Stimulated activated CD4-positive, alpha-beta T cell treated with anti-CD3 and anti-CD28 coated beads, TNF-alpha, amount 100 ng/mL, for 24 hours (primary cell): ENCODE results near the gene HAUS5.
A peak's percentile ranks its signal among the peaks of the same experiment; 100 is the strongest.

Experiments
- DNase-seq, 3 experiments: peaks; one replicate each; pipeline ENCODE4 v3.0.0-alpha.2; 2020; ENCODE audit warnings: low read depth in 3 of 3

The HAUS5 gene

DNA sequence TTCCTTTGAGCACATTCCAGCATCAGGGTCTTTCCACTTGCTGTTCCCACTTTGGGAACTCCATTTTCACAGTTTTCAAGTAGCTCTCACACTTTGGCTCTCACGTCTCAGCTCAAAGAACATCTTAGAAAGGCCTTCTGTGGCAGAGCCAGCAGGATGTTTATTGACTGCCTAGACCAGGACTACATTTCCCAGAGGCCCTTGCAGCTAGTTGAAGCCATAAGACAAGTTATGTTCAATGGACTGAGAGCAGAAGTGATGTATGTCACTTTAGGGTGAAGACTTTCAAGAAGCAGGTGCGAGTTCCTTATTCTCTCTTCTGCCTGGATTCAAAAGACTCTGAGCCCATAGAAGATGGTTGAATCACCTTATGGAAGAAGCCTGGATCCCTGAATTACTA, 4.3 kb upstream of the HAUS5 start:
- no peak for DNase-seq

DNA sequence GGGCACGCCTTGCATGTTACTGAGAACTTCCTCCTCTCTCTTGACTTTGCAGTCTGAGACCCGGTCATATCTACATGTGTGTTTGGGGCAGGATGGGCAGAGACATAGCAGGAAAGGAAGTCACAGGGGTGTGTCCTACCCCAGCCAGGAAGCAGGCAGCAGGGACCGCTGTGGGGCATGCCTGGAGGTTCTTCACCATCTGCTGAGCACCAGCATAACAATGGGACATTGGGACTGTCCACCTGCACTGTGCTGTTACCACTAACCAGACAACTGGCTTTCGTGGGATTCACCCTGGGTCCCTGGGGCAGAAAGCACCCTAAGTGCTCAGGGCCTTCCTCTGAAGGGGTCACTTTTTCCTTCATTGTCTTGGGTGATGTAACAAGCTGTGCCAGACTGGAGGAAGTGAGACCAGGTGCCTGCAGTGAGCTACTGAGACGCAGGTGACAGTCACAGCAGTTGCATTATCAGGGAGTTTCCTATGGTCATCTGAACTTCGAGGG, 2.6 kb upstream of the HAUS5 start:
- no peak for DNase-seq

DNA sequence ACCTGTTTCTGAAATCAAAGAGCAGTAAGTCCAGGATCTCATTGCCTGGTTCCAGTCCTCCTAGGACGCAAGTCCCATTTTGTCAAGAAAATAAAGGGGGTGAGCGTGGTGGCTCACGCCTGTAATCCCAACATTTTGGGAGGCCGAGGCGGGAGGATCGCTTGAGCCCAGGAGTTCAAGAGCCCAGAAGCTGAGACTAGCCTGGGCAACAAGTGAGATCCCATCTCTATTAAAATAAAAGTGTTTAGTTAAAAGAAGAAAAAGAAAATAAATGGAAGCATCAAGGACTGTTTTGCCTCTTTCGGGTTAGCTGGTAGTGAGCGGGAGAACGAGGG, 344 bp upstream of the HAUS5 start:
- no peak for DNase-seq

DNA sequence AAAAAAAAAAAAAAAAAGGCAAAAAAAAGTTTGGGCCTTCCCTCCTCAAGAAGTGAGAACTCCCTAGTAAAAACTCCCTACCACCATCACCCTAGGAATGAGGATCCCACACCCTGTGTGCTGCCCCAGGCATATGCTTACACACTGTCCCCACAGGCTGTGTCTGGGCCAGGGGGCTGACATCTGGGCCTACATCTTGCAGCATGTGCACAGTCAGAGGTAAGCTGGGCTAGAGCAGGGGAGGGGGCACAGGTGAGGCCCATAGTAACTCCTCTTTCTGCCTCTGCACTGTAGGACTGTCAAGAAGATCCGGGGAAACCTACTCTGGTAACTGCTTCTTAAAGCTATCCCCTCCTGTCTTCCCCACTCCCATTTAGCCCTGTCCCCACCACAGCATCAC, 1.0 kb downstream of the HAUS5 start:
- no peak for DNase-seq

DNA sequence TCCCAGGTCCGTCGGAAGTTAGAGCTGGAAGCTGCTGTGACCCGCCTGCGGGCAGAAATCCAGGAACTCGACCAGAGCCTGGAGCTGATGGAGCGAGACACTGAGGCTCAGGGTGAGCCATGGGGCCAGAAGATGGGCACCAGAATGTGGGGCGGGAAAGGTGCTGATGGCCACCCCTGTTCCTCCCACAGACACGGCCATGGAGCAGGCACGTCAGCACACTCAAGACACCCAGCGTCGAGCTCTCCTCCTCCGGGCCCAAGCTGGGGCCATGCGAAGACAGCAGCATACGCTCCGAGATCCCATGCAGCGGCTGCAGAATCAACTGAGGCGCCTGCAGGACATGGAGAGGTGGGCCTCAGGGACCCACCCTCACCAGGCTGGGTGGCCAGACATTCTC, 2.5 kb downstream of the HAUS5 start:
- no peak for DNase-seq

DNA sequence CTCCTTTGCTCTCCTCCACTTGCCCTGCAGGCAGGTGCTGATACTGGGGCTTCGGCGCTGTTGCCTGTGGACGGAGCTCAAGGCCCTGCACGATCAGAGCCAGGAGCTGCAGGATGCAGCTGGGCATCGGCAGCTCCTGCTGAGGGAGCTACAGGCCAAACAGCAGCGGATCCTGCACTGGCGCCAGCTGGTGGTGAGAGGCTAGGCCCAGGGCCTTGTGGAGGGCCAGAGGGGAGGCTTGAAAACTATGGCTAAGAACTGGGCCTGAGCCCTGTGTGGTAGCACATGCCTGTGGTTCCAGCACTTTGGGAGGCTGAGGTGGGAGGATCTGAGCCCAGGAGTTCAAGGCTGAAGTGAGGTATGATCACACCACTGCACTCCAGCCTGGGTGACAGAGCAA, 6.3 kb downstream of the HAUS5 start:
- DNase-seq = no peak

DNA sequence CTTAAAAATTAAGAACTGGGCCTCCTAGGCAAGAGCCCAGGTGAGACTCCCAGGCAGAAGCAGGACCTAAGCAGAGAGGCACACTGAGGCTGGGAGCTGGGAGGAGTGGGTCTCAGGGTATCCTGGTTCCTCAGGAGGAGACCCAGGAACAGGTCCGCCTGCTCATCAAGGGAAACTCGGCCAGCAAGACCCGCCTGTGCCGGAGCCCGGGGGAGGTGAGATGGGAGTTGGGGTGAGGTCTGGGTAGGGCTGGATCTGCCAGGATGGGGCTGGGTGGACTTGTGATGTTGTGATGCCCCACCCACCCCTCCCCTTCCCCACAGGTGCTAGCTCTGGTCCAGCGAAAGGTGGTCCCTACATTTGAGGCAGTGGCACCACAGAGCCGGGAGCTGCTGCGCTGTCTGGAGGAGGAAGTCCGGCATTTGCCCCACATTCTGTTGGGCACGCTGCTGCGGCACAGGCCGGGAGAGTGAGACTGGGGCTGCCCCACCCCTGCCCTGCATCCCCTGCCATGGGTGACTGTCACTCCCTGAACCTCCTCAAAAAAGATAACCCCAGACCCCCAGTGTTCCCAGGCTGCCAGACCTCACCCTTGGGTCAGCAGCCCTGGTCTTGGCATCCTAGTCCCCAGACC, 6.9 kb downstream of the HAUS5 start:
- DNase-seq = no peak

DNA sequence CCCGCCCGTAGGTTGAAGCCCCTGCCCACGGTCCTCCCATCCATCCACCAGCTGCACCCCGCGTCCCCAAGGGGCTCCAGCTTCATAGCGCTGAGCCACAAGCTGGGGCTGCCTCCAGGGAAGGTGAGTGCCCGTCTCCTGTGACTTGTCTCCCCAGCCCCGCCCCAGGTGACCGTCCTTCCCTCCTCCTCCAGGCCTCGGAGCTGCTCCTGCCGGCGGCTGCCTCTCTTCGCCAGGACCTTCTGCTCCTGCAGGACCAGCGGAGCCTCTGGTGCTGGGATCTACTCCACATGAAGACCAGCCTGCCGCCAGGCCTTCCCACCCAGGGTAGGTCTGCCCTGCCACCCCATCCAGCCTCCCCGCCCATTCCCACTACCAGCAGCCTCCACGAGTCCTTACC, 7.5 kb downstream of the HAUS5 start:
- DNase-seq = no peak

DNA sequence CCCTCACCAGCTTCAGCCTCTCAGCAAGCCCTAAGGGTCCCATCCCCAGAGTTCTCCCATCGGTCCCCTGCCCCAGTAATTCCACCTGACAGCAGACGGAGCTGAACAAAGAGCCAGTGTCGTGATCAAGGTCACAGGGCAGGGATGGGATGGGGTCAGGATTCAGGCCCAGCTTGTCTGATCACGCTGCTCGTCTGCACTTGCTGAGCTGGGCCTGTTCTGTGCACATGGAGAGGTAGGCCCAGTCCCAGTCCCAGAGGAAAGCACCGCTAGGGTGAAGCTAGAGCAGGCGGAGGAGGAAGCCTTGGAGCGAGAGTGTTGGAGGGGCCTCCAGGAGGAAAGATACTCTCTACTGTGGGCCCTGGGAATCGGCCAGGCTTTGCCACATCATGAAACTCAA, 9.2 kb downstream of the HAUS5 start:
- DNase-seq = no peak

DNA sequence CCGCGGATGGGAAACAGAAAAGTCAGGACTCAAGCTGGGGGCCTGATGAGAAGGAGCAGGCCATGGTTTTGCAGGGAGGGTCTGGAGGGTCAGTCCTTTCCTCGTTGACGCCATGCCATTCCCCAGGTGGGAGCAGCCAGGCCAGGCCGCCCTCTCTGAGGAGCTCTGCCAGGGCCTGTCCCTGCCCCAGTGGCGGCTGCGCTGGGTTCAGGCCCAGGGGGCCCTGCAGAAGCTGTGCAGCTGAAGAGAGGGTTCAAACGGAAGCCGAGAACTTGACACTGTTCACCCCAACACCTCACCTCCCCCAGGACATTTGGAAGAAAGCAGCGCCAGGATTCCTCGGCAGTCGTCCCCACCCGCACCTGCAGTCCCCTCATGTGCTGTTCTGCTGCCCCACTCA, 10.2 kb downstream of the HAUS5 start:
- no peak for DNase-seq

DNA sequence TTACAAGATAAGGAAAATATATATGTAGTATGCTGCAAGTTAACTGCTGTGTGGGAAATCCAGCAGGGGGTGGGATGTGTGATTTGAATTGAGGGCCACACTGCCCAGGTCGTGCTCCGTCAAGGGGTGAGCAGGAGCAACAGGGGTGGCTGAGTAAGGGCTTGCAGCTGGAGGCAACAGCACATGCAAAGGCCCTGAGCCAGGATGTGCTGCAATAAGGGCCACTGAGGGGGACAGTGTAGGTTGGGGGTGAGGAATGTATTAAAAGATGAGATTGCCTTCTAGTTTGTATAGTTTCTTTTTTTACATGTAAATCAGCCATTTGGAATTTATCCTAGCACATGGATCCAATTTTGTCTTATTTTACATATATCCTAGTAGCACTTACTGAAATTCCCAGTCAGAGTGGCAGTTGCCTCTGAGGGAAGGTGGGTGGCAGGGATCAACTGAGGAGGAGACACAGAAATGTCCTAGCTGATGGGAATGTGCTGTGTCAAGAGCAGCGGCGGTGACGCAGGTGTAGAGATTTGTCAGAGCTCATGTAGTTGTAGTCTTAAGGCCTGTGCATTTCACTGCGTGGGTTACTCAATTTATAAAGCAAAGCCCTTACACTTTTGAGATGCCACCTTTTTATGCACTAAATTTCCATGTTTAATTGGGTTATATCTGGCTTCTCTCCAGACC, 10.9 kb downstream of the HAUS5 start:
- DNase-seq = no peak

DNA sequence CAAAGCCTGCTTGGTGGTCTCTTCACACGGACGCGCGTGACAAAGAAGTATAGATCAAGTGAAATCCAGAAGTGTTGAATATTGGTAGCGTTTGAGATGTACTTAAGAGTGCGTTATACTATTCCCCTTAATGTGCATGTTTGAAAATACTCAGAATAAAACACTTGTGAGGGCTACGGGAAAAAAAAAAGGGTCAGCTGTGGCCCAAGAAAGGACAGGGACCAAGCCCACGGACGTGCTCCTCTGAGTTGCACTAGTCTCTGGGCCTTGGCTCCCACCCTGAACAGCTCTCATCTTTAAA, 15.7 kb downstream of the HAUS5 start:
- no peak for DNase-seq

DNA sequence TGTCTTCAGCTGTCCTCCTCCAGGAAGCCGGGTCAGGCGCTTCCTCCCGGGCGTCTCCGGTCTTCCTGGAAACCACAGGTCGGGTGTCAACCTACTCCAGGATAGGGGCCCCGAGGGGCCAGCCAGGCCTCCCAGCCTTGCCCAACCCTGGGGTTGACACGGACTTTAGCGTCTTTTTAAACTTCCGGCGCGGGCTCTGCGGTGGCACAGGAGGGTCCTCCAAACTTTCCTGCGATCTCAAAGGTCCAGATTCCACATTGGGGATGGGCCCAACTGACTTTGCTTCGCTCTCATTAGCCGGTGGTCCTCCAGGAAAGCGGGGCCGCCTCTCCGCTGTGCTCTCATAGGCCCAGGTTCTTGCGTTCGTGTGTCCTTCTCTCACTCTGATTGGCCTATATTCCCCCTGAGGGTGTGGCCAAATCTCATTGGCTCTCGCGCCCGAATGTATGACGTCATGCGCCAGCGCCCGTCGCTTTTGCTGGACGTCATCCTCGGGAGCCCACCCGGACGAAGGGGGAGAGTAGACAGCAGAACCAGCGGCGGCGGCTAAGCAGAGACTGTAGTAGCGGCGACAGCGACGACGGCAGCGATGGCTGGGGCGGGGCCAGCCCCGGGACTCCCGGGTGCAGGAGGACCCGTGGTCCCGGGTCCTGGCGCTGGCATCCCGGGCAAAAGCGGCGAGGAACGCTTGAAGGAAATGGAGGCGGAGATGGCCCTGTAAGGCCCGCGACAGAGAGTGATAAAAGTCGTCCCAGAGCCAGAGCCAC, 16.2 kb downstream of the HAUS5 start, which contains the start of gene RBM42:
TSS of gene RBM42 (plus strand) at position 472 of the 767 bp plus-strand sequence. CDS start at position 590, 118 bp downstream.
- peak; percentile 94 to 97 (median 95) for DNase-seq

DNA sequence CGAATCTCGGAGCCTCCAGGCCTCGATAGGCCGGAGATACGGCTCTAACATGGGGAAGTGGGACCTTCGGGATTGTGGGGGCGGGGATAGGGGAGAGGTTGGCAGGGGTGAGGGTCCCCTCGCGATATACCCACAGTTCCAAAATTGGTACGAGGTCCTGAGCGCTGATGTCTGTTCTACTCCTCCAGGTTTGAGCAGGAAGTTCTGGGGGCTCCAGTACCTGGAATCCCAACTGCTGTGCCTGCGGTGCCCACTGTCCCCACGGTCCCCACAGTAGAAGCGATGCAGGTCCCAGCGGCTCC, 16.7 kb downstream of the HAUS5 start:
- no peak for DNase-seq

DNA sequence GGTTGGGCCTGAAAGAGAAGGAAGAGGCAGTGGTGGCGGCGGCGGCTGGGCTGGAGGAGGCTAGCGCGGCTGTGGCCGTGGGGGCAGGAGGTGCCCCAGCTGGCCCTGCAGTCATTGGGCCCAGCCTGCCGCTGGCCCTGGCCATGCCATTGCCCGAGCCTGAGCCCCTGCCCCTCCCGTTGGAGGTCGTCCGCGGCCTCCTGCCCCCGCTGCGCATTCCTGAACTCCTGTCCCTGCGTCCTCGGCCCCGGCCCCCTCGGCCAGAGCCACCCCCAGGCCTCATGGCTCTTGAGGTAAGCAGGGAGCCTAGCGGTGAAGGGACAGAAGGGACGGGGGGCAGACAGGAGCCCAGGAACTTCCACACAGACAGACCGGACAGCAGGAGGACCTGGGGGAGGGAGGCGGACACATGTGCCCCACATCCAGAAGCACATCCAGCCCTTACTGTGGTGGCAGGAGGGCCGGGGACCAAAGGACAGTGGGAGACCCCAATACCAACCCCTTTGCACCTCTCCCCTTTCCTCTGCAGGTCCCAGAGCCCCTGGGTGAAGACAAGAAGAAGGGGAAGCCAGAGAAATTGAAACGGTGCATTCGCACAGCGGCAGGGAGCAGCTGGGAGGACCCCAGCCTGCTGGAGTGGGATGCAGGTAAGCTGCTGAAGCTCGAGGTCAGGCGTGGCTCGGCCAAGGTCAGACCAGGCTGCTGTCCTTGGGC, 21.3 kb downstream of the HAUS5 start:
- DNase-seq = no peak

DNA sequence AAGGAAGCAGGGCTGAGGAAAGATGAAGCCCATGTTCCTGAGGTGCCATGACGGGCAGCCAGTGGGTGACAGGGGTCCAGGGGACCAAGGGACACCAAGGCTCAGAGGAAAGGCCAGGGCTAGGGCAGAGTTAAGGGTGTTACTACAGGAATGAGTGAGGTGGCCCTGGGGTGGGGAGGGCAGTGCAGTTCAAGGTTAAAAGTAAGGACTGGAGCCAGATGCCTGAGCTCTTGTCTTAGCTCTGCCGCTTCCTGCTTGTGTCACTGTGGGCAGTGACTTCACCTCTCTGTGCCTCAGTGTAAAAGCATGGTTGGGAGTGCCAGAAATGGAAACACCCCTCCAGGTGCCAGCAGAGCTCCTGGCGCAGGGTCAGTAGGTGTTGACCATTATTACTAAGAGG, 24.1 kb downstream of the HAUS5 start:
- no peak for DNase-seq

DNA sequence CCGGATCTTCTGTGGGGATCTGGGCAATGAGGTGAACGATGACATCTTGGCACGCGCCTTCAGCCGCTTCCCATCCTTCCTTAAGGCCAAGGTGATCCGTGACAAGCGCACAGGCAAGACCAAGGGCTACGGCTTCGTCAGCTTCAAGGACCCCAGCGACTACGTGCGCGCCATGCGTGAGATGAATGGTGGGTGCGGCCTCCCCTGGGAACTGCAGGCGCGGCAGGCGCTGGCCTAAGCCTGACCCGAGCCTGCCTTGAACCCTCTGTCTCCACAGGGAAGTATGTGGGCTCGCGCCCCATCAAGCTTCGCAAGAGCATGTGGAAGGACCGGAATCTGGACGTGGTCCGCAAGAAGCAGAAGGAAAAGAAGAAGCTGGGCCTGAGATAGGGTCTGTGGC, 24.6 kb downstream of the HAUS5 start:
- DNase-seq = no peak

DNA sequence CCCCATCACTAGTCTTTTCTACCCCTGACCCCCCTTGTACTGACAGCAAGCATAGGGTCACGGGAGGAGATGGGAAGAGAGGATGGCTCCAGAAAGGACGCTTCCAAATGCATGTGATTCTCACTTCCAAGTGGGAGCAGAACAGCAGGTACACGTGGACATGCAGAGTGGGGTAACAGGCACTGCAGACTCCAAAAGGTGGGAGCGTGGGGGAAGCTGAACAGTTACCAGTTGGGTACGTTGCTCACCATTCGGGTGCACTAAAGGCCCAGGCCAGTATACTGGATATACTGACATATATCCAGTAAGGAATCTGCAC, 26.7 kb downstream of the HAUS5 start:
- no peak for DNase-seq

DNA sequence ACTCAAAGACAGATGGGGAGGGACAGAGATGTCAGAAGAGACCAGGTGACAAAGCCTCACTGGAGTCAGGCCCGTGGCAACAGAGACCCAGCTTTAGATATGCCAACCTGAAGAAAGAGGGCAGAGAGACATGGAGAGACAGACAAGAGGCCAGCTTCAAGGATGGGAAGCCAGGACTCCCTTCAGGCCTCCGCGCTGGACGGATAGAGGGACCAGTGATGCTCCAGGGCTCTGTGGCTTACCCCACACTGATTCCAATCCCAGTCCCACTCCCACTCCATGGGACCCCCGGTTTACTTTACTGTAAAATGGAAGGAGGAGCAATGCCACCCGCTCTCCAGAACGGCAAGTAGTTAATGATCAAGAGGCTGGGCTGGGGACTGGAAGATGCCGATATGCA, 27.3 kb downstream of the HAUS5 start:
- DNase-seq = no peak

DNA sequence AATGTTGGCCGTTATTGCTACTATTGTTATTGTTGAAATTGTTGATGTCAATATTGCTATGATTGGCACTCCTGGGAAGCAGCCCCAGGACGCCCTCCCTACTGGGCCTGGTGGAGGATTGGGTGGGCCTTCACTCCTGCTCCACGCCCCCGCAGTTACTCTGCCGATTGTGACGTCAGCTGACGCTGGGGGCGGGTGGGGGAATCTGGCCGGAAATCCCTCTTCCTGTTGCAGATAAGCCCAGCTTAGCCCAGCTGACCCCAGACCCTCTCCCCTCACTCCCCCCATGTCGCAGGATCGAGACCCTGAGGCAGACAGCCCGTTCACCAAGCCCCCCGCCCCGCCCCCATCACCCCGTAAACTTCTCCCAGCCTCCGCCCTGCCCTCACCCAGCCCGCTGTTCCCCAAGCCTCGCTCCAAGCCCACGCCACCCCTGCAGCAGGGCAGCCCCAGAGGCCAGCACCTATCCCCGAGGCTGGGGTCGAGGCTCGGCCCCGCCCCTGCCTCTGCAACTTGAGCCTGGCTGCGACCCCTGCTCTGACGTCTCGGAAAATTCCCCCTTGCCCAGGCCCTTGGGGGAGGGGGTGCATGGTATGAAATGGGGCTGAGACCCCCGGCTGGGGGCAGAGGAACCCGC, 29.1 kb downstream of the HAUS5 start, which contains the start of gene ETV2:
TSS of gene ETV2 (plus strand) at position 231 of the 637 bp plus-strand sequence. CDS start 716 bp downstream, outside the sequence.
- peak in 1 of 3 experiments; percentile 30 for DNase-seq

DNA sequence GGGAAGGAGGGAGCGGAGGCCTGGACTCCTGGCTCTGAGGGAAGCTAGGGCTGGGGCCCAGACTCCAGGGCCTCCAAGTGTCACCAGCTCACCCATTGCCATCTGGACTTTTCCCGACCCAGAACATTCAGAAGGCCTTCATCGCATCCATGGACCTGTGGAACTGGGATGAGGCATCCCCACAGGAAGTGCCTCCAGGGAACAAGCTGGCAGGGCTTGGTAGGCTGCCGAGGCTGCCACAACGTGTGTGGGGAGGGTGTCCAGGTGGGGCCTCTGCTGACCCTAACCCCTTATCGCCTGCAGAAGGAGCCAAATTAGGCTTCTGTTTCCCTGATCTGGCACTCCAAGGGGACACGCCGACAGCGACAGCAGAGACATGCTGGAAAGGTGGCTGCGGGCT, 29.8 kb downstream of the HAUS5 start:
- no peak for DNase-seq

DNA sequence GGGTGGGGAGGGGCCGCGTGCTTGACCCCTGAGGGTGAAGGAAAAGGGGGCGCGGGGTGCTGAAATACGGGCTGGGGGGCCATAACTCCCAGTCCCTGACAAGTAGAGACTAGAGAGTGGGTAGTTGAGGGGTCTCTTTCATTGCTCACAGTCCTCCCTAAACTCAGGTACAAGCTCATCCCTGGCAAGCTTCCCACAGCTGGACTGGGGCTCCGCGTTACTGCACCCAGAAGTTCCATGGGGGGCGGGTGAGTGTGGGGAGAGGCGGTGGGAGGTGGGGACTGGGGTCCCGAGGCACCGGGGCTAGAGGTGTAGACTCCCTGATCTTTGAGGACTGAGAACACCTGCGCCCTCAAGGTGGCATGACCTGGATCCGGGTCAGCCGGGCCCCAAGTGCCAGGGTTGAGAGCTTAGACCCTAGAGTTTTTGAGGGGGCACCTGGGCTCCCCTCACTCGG, 30.3 kb downstream of the HAUS5 start:
- DNase-seq = no peak
